ENCODE results near the gene TMEM51. TPM values are rescaled to one million over a fixed set of nuclear protein-coding genes. Genes with fewer than 3 reads are reported as not detected.

Gene TMEM51
- total and polyA plus RNA-seq, 2 of the 13 experiments (the other 11 are each of a cell fraction or from before 2014, with no cell fraction given) = 12.2 to 22.3 TPM

- Histone ChIP-seq H3K4me2 (ENCODE audit: low read depth, low read length) (peak overlapping the region; percentile 60), H3K9ac (ENCODE audit: insufficient read depth, low read depth, low read length) (no peak overlapping the region), H3K9me3 (ENCODE audit: low read length) (0 out of 2 replicates have a peak, but pooled peaks cover 5% of the 10 kb centered on the region), H3K27me3 (ENCODE audit: control insufficient read depth in 1 of 2, insufficient read depth in 2 of 2, low read length in 2 of 2) (peaks cover 0 to 10% of the 10 kb centered on the region in 2 experiments; a peak in 3 of 5 replicates), H4K20me1 (ENCODE audit: insufficient read depth, low read length) (no peaks in the 10 kb centered on the region), H3K27ac (ENCODE audit: extremely low read length, insufficient read depth, low read length) (no peak overlapping the region), H3K79me2 (ENCODE audit: insufficient read depth, low read length) (no peaks in the 10 kb centered on the region), H2AFZ (ENCODE audit: low read length) (no peak overlapping the region), H3K36me3 (replicated peaks in 1 of 2; ENCODE audit: control insufficient read depth in 1 of 2, insufficient read depth in 2 of 2, low read length in 2 of 2) (no peaks in the 10 kb centered on the region), H3K4me3 (replicated peaks in 1 of 3; ENCODE audit: insufficient read depth in 1 of 3, low read depth in 2 of 3, low read length in 3 of 3) (peak overlapping the region in 1 of 3 experiments; percentile 41; a peak in 1 of 6 replicates), H3K4me1 (ENCODE audit: insufficient read depth, low read length) (peaks cover 30% of the 10 kb centered on the region)
- FAIRE-seq = no peak
- in situ Hi-C loops (cut with HindIII; ENCODE audit: extremely low pct_ligation_motif_present, low pct_unique_long_range_greater_than_20kb) (no loop called here), intact Hi-C loops (cut with micrococcal nuclease; ENCODE audit: unreplicated experiment) (no loop called here)
- ATAC-seq = peak; percentile 60
- ChIA-PET POLR2A (interaction anchor here (1.2 kb wide), 1 partner anchor 121 kb away, joined by 3 read pairs; no protein-coding TSS in a partner anchor), CTCF (ENCODE audit: low intra/inter-chr PET ratio, low total read pairs) (no interaction called here)
- DNase-seq (ENCODE audit: low spot score) = peak; percentile 89
- 26% methylated on average over 10 of the region's 12 CpGs for WGBS (ENCODE audit: low lambda C conversion rate)
- BruUV-seq (replicated peaks) = no TSS peak
- TF ChIP-seq ZSCAN25 (CRISPR knock-in tag; IDR thresholded peaks at IDR 0.05) (no peak), ZNF607 (CRISPR knock-in tag; IDR thresholded peaks at IDR 0.05; ENCODE audit: borderline replicate concordance) (0 out of 2 replicates have a peak, but pooled peaks have one; percentile 34), GABPB1 (CRISPR knock-in tag; IDR thresholded peaks at IDR 0.05) (no peak), STAG1 (CRISPR knock-in tag; IDR thresholded peaks at IDR 0.05) (no peak), FOSL2 (CRISPR knock-in tag; IDR thresholded peaks at IDR 0.05) (peak; percentile 93), SAP130 (CRISPR knock-in tag; IDR thresholded peaks at IDR 0.05; ENCODE audit: low read depth) (peak; percentile 39; the same call in 1 of the 2 replicates), MAFK (conservative IDR thresholded peaks at IDR 0.05 in 1 of 2, IDR thresholded peaks at IDR 0.05 in 1 of 2; ENCODE audit: low read length in 2 of 2) (peak; percentile 15 to 49; a peak in 3 of 4 replicates), HIVEP1 (CRISPR knock-in tag; IDR thresholded peaks at IDR 0.05) (no peak), ARHGAP35 (CRISPR knock-in tag; IDR thresholded peaks at IDR 0.05; ENCODE audit: borderline replicate concordance) (no peak), ZBTB26 (CRISPR knock-in tag; IDR thresholded peaks at IDR 0.05; ENCODE audit: borderline replicate concordance) (peak; percentile 10; the same call in 1 of the 2 replicates), SRF (IDR thresholded peaks at IDR 0.05; ENCODE audit: low read depth, low read length) (peak; percentile 80; the same call in 1 of the 2 replicates), SOX5 (CRISPR knock-in tag; IDR thresholded peaks at IDR 0.05; ENCODE audit: borderline replicate concordance) (peak; percentile 87), ZBTB46 (CRISPR knock-in tag; IDR thresholded peaks at IDR 0.05; ENCODE audit: borderline replicate concordance) (no peak), ZNF644 (CRISPR knock-in tag; IDR thresholded peaks at IDR 0.05; ENCODE audit: low read depth) (peak; percentile 33; the same call in 1 of the 2 replicates), KDM4B (CRISPR knock-in tag; IDR thresholded peaks at IDR 0.05) (no peak), ZNF12 (CRISPR knock-in tag; IDR thresholded peaks at IDR 0.05) (peak; percentile 29; the same call in 1 of the 2 replicates), ZNF207 (IDR thresholded peaks at IDR 0.05; ENCODE audit: borderline replicate concordance) (no peak), TBX3 (IDR thresholded peaks at IDR 0.05; ENCODE audit: borderline replicate concordance) (peak; percentile 12; the same call in 1 of the 2 replicates), ZIK1 (CRISPR knock-in tag; IDR thresholded peaks at IDR 0.05; ENCODE audit: borderline replicate concordance, low read depth) (no peak), MED1 (CRISPR knock-in tag; IDR thresholded peaks at IDR 0.05) (0 out of 2 replicates have a peak, but pooled peaks have one; percentile 5), RARA (CRISPR knock-in tag; IDR thresholded peaks at IDR 0.05) (peak; percentile 14; the same call in 1 of the 2 replicates)
These were observed 107.0 kb downstream of the TMEM51 start for GRCh38 chr1:15260418-15261154.
